Measurements from ENCODE around the gene MRPL34.

MRPL34 gene

DNA sequence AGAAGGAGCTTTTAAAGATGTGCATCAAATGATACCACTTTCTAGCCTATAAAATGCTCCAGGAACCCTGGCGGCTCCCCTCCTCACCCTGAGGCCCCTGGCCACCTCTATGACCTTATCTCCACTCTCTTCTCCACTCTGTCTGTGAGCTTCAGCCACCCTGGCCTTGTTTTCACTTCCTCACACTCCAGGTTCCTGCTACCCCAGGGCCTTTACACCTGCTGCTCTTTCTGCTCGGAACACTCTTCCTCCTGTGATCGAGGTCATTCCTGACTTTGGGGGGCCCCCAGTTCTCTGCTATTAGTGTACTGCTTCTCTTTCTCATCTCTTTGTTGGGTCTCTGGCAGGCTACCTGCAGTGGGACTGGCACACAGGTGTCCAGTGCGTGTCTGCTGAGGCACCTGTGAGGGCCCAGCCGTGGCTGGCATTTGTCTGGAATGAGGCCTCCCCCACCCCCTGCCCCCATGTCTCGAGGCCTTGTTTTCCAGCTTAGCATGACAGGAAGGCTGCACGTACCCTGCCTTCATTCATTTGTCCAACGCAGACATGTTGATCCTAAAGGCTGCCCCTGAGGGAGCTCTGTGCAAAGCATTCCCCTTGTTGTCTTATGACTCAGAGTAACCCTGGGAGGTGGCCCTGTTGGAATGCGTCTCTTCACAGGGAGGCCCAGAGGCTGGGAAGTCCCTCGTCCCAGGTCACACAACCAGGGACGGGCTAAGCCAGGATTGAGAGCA lies 6.0 kb downstream of the MRPL34 start:
- no peak for DNase-seq

DNA sequence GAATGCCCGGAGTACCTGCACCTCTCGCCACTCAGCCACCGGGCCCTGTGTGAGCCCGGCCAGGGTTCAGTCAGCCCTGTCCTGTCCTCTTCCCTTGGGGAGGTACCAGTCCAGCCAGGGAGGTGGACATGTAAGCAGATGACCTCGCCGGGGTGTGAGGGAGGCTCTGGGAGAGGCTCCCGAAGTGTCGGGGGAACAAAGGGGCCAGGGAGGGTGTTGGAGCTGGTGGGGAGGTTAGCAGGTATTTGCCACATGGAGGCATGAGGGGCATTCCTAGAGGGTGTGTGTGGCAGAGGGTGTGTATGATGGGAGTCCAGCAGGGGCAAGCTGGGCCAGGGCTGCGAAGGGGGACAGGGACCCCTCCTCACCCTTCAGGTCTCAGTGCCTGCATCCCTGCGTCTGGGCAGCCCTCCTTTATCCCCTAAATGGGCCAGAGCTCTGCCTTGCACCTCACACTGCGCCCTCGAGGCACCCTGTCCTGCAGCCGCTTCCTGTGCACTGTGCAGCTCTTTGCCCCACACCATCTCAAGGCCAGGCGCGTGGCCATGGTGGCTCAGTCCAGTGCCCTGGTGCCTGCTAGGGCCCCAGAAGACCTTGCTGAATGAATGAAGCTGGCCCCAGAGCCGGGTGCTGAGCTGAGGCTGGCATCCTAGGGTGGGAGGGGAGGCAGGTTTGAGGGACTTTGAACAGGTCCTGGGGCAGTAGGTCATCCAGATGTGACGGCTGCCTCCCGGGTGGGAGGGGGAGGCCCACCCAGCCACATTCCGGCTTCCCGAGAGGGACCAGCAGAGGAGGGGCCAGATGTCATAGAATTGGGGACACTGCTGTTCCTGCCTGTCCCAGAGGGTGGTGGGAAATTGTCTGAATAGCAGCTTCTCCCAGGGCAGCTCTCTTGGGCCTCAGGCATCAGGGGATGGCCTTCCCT lies 6.8 kb downstream of the MRPL34 start:
- no peak for DNase-seq

GRCh38 chr19:17314007-17314593 lies 8.4 kb downstream of the MRPL34 start:
- DNase-seq, result no peak

DNA sequence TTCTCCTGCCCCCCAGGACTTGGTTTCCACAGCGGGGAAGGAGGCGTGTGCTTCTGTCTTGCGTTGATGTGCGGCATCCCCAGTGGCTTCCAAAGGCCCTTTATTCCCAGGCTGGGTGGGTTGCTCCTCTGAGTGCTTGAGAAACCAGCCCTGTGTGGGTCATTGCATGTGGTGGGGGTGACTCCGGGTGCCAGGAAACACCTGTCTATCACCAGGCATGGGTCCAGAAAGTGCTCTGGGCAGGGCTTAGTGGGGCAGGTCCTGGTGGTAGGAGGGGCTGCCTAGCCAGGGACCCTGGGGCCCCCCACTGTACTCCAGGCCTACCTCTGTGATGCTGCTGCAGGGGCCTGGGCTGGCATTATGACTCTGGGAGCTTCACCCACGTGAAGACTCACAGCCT lies 13.3 kb downstream of the MRPL34 start:
- no peak for DNase-seq

- no peak for DNase-seq
These were observed 14.0 kb downstream of the MRPL34 start for GRCh38 chr19:17319473-17320238.

DNA sequence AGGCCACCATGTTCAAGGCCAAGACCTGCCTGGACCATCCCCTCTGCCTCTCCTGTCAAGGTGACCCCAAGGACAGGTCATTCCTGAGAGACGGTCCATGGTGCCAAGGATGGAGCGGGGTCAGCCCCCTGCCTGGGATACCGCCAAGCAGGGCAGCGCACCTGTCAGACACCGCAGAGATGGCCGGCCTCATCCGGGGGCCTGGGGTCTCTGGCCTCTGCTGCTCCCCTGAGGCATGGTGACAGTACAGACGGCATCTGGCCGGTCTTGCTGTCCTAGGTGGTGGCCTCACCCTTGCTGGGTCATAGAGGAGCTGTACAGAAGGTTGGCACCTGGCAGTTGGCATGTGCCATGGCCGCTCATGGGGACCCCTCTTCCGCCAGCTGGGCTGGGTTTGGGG lies 14.8 kb downstream of the MRPL34 start:
- no peak for DNase-seq

DNA sequence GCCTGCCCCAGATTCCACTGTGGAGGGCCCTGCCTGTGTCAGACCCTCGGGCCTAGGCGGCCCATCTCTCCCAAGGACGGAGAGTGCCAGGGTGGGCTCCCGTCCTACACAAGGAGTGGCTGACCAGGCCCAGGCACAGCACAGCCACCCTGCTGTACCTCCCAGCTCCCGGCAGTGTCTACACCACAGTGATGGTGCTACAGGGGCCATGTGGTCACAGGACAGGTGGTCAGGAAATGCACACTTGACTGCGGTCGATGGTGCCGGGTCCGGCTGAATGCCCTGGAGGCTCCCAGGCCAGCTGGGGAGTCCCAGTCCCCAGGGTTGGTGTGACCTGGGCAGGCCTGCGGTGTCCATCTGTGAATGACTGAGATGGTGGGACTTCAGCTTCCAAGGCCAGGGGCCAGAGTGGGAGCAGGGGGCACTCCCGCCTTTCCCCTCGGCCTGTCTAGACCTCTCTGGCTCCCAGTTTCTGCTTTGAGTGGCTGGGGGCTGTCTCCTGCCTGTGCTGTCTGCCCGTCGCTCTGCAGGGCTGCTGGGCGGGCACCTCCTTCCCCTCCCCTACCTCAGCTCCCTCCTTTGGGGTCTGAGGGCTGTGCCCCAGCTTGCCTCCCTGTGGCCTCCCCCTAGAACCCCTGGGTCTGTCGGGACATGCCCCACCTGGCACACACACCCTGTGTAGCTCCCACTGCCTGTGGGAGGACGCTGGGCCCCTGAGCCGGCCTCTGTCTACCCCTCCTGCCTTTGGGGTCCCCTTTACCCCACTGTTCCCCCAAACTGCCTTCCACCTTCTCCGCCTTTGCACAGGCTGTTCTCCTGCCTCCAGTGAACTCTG lies 16.2 kb downstream of the MRPL34 start:
- no peak for DNase-seq

DNA sequence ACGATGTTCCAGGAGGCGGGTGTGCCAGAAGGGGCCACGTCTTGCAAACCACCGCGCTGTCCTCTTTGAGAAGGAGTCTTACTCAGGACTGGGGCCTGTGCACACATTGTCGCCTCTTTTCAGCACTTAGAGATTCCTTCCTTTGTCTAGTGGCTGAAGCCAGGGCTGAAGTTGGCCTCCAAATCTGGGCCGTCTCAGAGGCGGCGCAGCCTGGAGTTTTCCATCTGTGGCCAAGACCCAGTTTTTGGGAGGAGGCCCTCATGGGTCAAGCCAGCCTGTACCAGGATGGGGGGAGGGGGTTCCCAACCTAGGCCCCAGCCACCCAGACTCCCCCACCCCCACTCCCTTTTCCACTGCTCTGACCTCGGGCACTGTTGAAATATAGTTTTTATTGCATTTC lies 17.2 kb downstream of the MRPL34 start:
- DNase-seq, result no peak

DNA sequence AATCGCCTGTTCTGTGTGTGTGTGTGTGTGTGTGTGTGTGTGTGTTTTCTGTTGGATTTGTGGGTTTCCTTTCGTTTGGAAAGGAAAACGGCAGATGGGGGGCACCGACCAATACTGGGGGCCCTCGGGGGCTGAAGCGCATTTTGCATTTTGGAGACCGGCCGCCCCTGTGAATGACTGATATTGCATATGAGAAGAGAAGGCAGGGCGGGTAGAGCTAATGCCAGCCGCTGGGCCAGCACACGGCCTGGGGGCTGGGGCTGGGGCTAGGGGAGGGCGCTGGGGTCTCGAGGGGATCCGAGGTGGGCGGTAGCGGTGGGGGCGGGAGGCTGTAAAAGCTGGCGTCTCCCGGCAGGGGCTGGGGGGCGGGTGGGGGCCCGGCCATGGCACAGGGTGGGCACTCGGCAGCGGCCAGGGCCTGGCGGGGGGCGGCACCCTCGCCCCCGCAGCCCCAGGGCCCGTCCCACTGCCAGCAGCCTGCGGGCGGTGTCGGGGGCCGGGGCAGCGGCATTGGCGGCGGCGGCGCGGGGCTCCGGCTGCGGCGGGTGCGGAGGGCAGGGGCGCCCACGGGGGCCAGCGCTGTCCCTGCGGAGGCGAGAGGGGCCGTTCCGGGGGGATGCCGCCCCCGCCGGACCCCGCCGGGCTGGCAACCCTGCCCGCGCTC lies 17.8 kb downstream of the MRPL34 start:
- DNase-seq, result no peak

GRCh38 chr19:17323964-17324332 lies 18.3 kb downstream of the MRPL34 start:
- DNase-seq, result no peak

DNA sequence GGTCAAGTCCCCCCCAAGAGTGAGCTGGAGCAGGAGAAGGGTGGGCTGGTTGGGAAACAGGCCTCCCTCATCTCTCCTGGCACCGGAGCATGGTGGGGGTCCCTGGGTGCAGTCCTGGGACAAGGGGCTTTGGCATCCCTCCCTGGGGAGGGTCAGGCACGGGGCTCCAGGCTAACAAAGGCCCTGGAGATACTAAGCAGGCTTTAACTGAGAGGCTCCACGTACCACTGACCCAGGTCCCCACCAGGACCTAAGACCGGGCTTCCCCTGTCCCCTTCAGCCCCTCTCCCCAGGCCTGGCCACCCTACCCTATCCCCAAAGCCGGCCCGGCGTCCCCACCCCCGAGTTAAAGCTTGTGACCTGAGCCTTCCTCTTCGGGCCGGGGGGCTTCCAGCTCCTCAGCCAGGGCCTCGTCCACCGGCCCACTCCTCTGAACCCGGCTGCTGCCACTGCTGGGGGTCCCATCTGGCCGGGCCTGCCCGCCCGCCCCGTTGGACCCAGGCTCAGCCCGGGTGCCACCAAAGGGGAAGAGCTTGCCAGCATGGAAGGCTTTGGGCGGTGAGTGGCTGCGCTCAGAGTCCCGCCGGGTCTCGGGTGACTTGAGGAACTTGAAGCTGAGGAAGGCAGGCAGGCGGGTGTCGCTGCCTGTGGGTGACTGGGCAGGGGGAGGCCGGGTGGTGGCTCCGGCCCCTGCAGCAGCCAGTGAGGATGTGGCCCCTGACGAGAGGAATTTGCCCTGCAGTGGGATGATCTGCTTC lies 18.9 kb downstream of the MRPL34 start:
- no peak for DNase-seq

- DNase-seq, result no peak
These were observed 19.5 kb downstream of the MRPL34 start for GRCh38 chr19:17325133-17325532.

- no peak for DNase-seq
These were observed 20.4 kb downstream of the MRPL34 start for GRCh38 chr19:17325881-17326594.

GRCh38 chr19:17326595-17326966 lies 20.9 kb downstream of the MRPL34 start:
- no peak for DNase-seq

DNA sequence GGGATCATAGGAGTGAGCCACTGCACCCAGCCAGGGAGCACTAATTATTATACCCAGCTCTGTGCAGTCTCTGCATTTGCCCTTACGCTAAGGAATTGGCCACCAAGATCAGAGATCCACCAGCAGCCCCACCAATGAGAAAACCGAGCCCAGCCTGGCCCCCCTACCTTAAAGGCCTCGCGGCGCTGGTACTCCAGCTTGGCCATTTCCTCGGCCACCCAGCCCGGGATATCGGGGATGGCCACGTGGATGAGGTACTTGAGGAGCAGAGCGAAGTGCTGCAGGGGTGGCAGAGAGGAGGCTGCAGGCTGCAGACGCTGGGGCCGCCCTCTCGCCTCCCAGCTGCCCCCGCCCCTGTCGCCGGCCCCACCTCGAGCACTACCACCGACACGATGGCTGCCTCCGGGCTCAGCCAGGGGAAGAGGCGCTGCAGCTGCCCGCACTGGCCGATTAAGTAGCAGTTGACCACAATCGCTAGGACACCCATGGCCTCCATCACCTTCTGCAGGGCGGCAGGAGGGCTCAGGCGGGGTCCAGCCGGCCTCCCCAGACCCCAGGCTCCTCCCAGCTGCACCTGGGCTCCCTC lies 21.5 kb downstream of the MRPL34 start:
- DNase-seq, result no peak

GRCh38 chr19:17327654-17328516 lies 22.2 kb downstream of the MRPL34 start:
- no peak for DNase-seq

GRCh38 chr19:17328517-17329365 lies 23.1 kb downstream of the MRPL34 start:
- no peak for DNase-seq
